Dedifferentiated amniotic fluid mesenchymal stem cell (primary cell): ENCODE measurements around the gene ZNF878.

ENCODE experiments used
- DNase-seq: peaks from one replicate; pipeline ENCODE4 v3.0.0-alpha.2; 2016; ENCODE audit errors: extremely low spot score

Gene ZNF878

DNA sequence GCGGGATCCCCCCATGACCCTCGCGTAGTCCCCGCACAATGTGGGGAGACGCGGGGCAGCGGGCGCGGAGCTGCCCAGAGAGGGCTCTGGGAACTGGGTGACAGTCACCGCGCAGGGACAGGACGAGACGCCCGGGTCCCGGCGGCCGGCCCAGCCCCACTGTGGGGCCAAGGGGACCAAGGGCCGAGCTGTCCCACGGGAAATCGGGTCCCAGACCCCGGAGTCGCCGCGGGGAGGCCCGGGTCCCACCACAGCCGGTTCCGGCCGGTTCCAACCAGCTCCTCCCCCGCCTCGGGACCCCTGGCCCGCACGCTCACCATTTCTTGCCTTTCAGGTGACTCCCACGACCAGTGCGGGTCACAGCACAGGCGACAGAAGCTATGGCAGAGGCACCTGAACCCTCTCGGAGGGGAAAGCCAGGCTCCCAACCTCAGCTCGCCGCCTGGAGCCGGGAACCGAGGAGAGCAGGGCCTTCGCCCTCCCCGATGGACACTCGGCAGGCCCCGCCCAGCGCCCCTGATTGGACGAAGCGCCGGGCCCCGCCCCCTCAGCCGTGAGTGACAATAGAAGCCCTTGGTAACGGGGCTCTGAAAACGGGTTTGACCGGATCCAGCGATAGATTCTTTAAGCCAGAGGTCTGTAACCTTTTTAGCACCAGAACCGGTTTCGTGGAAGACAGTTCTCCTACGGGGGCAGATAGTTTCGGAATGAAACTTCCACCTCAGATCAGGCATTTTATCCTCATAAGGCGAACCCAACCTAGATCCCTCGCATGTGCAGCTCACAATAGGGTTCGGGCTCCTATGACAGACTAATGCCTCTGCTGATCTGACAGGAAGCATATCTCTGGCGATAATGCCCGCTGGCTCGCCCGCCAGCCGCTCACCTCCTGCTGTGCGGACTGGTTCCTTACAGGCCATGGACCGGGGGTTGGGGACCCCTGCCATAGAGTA, 17.3 kb downstream of the ZNF878 start, which contains the start of gene ZNF433:
Gene ZNF433, minus strand, starts transcription at position 460 of the 953 bp plus-strand sequence. Its CDS starts 140 bp downstream, at position 320.
- peak; percentile 92 for DNase-seq

DNA sequence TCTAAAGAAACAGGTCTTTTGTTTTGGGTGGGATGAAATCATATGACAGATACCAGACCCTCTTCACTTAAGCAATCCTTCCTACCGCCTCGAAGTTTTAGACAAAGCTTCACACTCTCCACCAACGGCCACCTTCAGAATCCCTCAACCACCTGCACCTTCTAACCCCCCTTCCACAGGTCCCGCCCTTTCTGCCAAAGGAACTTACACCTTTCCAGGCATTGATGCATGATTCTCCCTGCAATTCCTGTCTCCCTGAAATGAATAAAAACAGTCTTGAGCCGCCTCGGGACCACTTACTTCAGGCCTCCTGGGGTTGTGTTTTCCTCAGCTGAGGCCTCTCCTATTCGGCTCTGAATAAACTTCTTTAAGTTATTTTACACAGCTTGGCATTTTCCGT, 18.1 kb downstream of the ZNF878 start:
- no peak for DNase-seq

DNA sequence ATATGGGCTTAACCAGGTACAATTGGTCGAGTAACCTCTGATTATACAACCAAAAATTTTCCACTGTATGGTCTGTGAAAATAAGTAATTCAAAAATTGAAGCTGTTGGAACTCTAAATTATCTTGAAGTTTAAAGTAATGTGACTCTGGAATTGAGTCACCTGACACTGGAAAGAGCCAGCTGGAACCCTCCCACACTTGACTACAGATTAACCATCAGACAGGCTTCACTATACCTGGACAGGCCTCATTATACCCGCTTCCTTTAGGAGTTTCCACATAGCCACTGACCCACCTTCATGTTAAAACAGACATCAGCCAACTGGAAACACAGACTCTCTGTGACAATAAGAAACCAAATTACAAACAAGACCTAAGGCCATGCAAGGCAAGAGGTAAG, 18.6 kb downstream of the ZNF878 start:
- DNase-seq = no peak

DNA sequence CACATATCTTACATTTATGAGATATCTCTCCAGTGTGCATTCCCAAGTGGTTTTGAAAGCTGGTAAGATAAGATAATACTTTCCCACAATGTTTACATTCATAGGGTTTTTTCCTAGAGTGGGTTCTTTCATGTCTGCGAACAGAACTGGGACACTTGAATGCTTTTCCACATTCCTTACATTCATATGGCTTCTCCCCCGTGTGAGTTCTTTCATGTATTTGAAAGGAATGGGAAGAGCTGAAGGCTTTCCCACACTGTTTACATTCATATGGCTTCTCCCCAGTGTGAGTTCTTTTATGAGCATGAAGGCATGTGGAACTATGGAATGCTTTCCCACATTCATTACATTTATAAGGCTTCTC, 37.0 kb downstream of the ZNF878 start:
- no peak for DNase-seq

DNA sequence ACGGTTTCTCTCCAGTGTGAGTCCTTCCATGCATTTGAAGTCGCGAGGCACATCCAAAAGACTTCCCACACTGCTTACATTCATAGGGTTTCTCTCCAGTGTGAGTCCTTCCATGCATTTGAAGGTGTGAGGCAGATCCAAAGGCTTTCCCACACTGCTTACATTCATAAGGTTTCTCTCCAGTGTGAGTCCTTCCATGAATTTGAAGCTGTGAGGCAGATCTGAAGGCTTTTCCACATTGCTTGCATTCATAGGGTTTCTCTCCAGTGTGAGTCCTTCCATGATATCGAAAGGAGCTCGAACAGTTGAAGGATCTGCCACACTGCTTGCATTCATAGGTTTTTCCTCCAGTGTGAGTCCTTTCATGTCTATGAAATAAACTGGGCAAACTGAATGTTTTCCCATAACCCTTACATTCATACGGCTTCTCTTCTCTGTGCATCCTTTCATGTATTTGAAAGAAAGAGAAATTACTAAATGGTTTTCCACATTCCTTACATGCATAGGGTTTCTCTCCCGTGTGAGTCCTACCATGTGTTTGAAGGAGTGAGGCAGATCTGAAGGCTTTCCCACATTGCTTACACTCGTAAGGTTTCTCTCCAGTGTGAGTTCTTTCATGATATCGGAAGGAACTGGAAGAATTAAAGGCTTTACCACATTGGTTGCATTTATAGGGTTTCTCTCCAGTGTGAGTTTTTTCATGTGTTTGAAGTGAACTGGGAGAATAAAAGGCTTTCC, 37.6 kb downstream of the ZNF878 start:
- DNase-seq = no peak

DNA sequence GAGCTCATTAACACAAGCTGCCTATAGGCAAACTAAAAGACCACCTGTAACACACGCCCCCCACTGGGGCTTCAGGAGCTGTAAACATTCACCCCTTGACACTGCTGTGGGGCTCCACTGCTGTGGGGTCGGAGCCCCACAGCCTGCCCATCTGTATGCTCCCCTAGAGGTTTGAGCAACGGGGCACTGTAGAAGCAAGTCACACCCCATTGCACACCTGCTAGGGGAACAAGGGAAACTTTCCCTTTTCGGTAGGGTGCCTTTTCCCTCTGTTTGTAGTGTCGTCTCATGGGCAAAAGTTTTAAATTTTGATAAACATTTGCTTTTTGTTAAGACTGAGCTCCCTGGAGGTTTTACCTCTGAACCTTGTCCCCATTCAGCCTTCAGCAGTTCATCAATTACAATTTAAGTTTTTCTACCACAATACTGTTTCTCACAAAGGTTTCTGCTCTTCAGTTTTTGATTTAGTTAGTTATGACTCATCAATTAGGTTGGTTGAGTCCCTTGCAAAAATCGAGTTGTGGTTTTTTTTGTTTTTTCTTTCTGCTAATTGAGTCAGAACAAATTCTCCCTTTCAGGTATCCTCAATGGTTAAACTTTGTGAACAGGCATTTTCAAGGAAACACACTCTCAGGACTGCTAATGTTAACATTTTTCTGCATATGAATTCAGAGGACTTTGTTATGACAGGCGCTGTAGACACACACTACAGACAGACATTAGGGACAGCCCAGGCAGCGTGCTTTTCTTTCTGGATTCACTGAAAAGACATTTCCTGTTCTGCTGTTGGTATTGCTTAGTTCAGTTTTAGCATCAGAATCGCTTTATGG, 52.4 kb downstream of the ZNF878 start:
- no peak for DNase-seq

DNA sequence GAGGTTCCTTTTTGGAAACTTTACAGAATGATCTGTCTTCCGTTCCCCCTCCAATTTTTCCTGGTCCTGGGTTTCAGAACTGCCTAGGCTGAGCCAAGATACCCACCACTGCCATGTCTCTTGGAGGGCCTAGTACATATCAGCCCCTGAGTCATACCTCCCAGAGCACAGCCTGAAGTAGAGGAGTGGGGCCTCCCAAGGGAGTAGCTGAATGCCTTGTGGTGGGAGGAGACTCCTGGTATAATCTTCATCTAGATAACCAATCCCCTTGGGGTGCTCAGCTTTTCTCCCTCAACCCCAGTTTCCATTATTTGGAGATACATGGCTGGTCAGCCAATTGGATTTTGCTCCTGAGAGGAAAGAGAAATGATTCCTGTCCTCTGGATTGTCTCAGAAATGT, 57.6 kb downstream of the ZNF878 start:
- DNase-seq = peak; percentile 20
